Tibial nerve (tissue), 4 donors: ENCODE measurements around the gene AVL9.

Source experiments
- CTCF ChIP-seq, 5 experiments: fragments of 200-600 bp in 3 of 5; fragments of 450-650 bp in 2 of 5; sonication (generic) in 3 of 5; IDR thresholded peaks; one replicate each; pipeline ENCODE4 v1.5.1; 2016 to 2019; ENCODE audit warnings: antibody characterized with exemption in 5 of 5, mild to moderate bottlenecking in 3 of 5, moderate library complexity in 2 of 5
- EP300 ChIP-seq, 2 donors: sonication (generic); formaldehyde crosslinking; IDR thresholded peaks; one replicate each; pipeline ENCODE4 v1.6.1; 2017; ENCODE audit warnings: antibody characterized with exemption in 2 of 2, mild to moderate bottlenecking in 1 of 2
- POLR2A ChIP-seq, 2 donors: fragments of 450-650 bp; IDR thresholded peaks; one replicate each; pipeline ENCODE4 v1.6.1; 2017; ENCODE audit warnings: antibody characterized with exemption in 2 of 2, mild to moderate bottlenecking in 2 of 2, moderate library complexity in 2 of 2

DNA sequence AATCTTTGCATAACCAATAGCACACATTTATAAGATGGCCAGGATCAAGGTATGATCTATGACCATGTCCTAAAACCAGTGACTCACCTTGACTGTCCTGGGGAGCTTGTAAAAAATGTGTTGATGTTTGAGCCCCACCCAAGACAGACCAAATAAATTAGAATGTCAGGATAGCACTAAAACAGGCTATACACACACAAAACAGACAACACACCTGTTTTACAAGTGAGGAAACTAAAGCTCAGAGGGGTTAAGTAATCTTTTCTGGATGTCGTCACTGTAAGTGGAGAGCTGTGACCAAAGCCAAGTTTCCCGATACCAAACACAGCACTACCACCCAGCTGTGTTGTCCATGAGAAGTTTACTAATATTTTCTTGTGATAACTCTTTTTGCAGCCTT, 84.5 kb downstream of the AVL9 start:
- TF ChIP-seq CTCF (IDR thresholded peaks at IDR 0.05), result no peak
- TF ChIP-seq POLR2A (IDR thresholded peaks at IDR 0.05), result no peak
- no peak for TF ChIP-seq EP300 (IDR thresholded peaks at IDR 0.05)
